Measurements from ENCODE around the gene ALCAM.
"Not testable (repeated sequence)": the region's sequence is repeated elsewhere in the genome, so short reads cannot be mapped to it uniquely, and the experiment has no call there.

Gene ALCAM

GRCh38 chr3:105385179-105385578 is 18.5 kb downstream of the ALCAM start:
- in situ Hi-C loops (cut with HindIII; ENCODE audit: low pct_ligation_motif_present, low sequenced_read_pairs) = no loop called here
- Histone ChIP-seq H3K4me3 (ENCODE audit: low read depth, low read length) (no peak overlapping the region), H3K27ac (no peak overlapping the region), H3K27me3 (replicated peaks) (no peaks in the 10 kb centered on the region), H3K36me3 (replicated peaks) (no peaks in the 10 kb centered on the region)
- no peak for DNase-seq
- TF ChIP-seq CTCF (IDR thresholded peaks at IDR 0.05; ENCODE audit: low read depth, low read length, missing control alignments) = no peak

GRCh38 chr3:105385819-105386508 is 19.3 kb downstream of the ALCAM start:
- no peaks in the 10 kb centered on the region for H3K27me3 ChIP-seq (replicated peaks)
- TF ChIP-seq CTCF (IDR thresholded peaks at IDR 0.05; ENCODE audit: low read depth, low read length, missing control alignments) = no peak
- no peak overlapping the region for H3K27ac ChIP-seq
- H3K36me3 ChIP-seq (replicated peaks) = no peaks in the 10 kb centered on the region
- H3K4me3 ChIP-seq (ENCODE audit: low read depth, low read length) = no peak overlapping the region
- no peak for DNase-seq
- in situ Hi-C loops (cut with HindIII; ENCODE audit: low pct_ligation_motif_present, low sequenced_read_pairs) = no loop called here

- in situ Hi-C loops (cut with HindIII; ENCODE audit: low pct_ligation_motif_present, low sequenced_read_pairs) = no loop called here
- TF ChIP-seq CTCF (IDR thresholded peaks at IDR 0.05; ENCODE audit: low read depth, low read length, missing control alignments) = no peak
- H3K4me3 ChIP-seq (ENCODE audit: low read depth, low read length) = no peak overlapping the region
- no peaks in the 10 kb centered on the region for H3K36me3 ChIP-seq (replicated peaks)
- no peaks in the 10 kb centered on the region for H3K27me3 ChIP-seq (replicated peaks)
- no peak for DNase-seq
- H3K27ac ChIP-seq = peak overlapping the region; percentile 65
Observed at GRCh38 chr3:105387122-105387751, 20.5 kb downstream of the ALCAM start.

- Histone ChIP-seq H3K36me3 (replicated peaks) (no peaks in the 10 kb centered on the region), H3K27me3 (replicated peaks) (no peaks in the 10 kb centered on the region), H3K4me3 (ENCODE audit: low read depth, low read length) (no peak overlapping the region), H3K27ac (peak overlapping the region; percentile 65)
- TF ChIP-seq CTCF (IDR thresholded peaks at IDR 0.05; ENCODE audit: low read depth, low read length, missing control alignments) = no peak
- in situ Hi-C loops (cut with HindIII; ENCODE audit: low pct_ligation_motif_present, low sequenced_read_pairs) = no loop called here
- DNase-seq = no peak
Observed at GRCh38 chr3:105388176-105388575, 21.5 kb downstream of the ALCAM start.

GRCh38 chr3:105389759-105390158 is 23.1 kb downstream of the ALCAM start:
- in situ Hi-C loops (cut with HindIII; ENCODE audit: low pct_ligation_motif_present, low sequenced_read_pairs); H3K27ac ChIP-seq; H3K36me3 ChIP-seq (replicated peaks); DNase-seq; H3K27me3 ChIP-seq (replicated peaks); H3K4me3 ChIP-seq (ENCODE audit: low read depth, low read length): not testable (repeated sequence)

- DNase-seq; H3K4me3 ChIP-seq (ENCODE audit: low read depth, low read length); in situ Hi-C loops (cut with HindIII; ENCODE audit: low pct_ligation_motif_present, low sequenced_read_pairs); H3K36me3 ChIP-seq (replicated peaks); H3K27ac ChIP-seq; H3K27me3 ChIP-seq (replicated peaks): not testable (repeated sequence)
Observed at GRCh38 chr3:105392598-105392997, 25.9 kb downstream of the ALCAM start.

GRCh38 chr3:105394177-105394576 is 27.5 kb downstream of the ALCAM start:
- Histone ChIP-seq H3K27ac (peak overlapping the region; percentile 84), H3K4me3 (ENCODE audit: low read depth, low read length) (no peak overlapping the region), H3K27me3 (replicated peaks) (no peaks in the 10 kb centered on the region), H3K36me3 (replicated peaks) (no peaks in the 10 kb centered on the region)
- peak; percentile 97 for DNase-seq
- TF ChIP-seq CTCF (IDR thresholded peaks at IDR 0.05; ENCODE audit: low read depth, low read length, missing control alignments) = no peak
- in situ Hi-C loops (cut with HindIII; ENCODE audit: low pct_ligation_motif_present, low sequenced_read_pairs) = no loop called here
